ENCODE measurements around the gene ZBTB39. TPM values are rescaled to one million over a fixed set of nuclear protein-coding genes. Genes with fewer than 3 reads are reported as not detected.
"Not testable (repeated sequence)": the region's sequence is repeated elsewhere in the genome, so short reads cannot be mapped to it uniquely, and the experiment has no call there.

ZBTB39 gene
- total RNA-seq, 1 donor from 2014 or later: 6.2 TPM

- DNase-seq (ENCODE audit: low spot score) (peak; percentile 90), ATAC-seq (peak; percentile 90)
- intact Hi-C loops (cut with DNase I): no loop called here
Measured at GRCh38 chr12:56987551-56988053, 18.7 kb downstream of the ZBTB39 start.

DNA sequence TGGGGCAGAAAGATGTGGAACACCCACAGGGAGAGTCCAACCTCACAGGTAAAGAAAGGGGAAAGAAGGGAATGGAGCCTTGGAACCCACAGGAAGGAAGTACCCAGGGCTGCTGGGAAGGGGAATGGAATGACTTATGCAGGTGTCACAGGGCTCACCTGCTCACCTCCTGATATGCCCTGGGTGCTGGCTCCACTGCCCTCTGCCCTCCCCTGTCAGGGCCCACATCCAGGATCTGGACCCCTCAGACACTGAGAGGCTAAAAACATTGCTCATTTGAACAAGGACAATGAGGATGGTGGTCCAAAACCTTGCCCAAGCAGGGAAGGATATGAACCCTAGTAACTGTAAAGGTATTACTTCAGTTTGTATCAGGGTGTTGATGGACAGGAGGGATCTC is 19.3 kb downstream of the ZBTB39 start:
- no peak for DNase-seq (ENCODE audit: low spot score)
- no peak for ATAC-seq
- intact Hi-C loops (cut with DNase I): no loop called here

GRCh38 chr12:56985714-56986113 is 20.6 kb downstream of the ZBTB39 start:
- DNase-seq (ENCODE audit: low spot score); intact Hi-C loops (cut with DNase I); ATAC-seq: not testable (repeated sequence)

DNA sequence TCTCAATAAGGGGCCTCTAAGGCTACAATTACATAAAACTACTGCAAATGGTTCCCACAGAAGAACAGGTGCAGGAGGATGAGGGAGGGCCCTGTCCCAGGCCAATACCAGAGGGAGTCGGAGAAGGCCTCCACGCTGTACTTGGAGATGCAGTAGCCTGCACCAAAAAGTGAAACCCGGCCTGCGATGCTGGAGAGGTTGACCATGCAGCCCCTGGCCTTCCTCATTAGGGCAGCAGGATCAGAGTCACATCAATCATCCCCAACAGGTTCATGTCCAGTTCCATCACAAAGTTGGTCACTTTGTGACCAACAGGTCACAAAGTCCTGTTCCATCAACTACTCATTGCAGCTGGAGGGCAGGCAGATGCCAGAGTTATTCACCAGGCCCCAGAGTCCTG is 23.0 kb downstream of the ZBTB39 start:
- ATAC-seq (no peak), DNase-seq (ENCODE audit: low spot score) (no peak)
- intact Hi-C loops (cut with DNase I): no loop called here

- ATAC-seq; DNase-seq (ENCODE audit: low spot score); intact Hi-C loops (cut with DNase I): not testable (repeated sequence)
Measured at GRCh38 chr12:56982578-56983236, 23.6 kb downstream of the ZBTB39 start.

- no peak for ATAC-seq
- intact Hi-C loops (cut with DNase I): no loop called here
Measured at GRCh38 chr12:56980941-56981530, 25.3 kb downstream of the ZBTB39 start.

DNA sequence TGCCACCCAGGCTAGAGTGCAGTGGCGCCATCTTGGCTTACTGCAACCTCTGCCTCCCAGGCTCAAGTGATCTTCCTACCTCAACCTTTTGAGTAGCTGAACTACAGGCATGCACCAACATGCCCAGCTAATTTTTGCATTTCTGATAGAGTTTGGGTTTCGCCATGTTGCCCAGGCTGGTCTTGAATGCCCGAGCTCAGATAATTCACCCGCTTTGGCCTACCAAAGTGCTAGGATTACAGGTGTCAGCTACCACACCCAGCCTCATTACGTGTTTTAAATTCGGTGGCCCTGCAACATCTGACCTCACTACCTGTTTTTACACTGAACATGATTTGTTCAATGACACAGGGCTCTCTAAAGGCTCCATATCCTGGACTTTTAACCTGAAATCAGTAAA is 26.1 kb downstream of the ZBTB39 start:
- intact Hi-C loops (cut with DNase I): no loop called here
- no peak for DNase-seq (ENCODE audit: low spot score)
- ATAC-seq: no peak

More at GRCh38 chr12:56980941-56981530, 25.3 kb downstream of the ZBTB39 start:
- DNase-seq (ENCODE audit: low spot score): no peak

GRCh38 chr12:56979628-56980027 is 26.7 kb downstream of the ZBTB39 start:
- ATAC-seq (no peak), DNase-seq (ENCODE audit: low spot score) (no peak)
- intact Hi-C loops (cut with DNase I): no loop called here

GRCh38 chr12:56978397-56979138 is 27.8 kb downstream of the ZBTB39 start:
- intact Hi-C loops (cut with DNase I): no loop called here
- DNase-seq (ENCODE audit: low spot score): no peak
- ATAC-seq: no peak

DNA sequence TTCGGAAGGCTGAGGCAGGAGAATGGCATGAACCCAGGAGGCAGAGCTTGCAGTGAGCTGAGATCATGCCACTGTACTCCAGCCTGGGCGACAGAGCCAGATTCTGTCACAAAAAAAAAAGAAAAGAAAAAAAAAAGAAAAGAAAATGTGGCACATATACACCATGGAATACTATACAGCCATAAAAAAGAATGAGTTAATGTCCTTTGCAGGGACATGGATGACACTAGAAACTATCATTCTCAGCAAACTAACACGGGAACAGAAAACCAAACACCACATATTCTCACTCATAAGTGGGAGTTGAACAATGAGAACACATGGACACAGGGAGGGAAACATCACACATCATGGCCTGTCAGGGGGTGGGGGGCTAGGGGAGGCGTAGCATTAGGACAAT is 29.0 kb downstream of the ZBTB39 start:
- intact Hi-C loops (cut with DNase I); DNase-seq (ENCODE audit: low spot score); ATAC-seq: not testable (repeated sequence)

- ATAC-seq; DNase-seq (ENCODE audit: low spot score); intact Hi-C loops (cut with DNase I): not testable (repeated sequence)
Measured at GRCh38 chr12:56974224-56974623, 32.1 kb downstream of the ZBTB39 start.

GRCh38 chr12:56968910-56969309 is 37.4 kb downstream of the ZBTB39 start:
- DNase-seq (ENCODE audit: low spot score); intact Hi-C loops (cut with DNase I); ATAC-seq: not testable (repeated sequence)

GRCh38 chr12:56965997-56966642 is 40.2 kb downstream of the ZBTB39 start:
- intact Hi-C loops (cut with DNase I); ATAC-seq; DNase-seq (ENCODE audit: low spot score): not testable (repeated sequence)

- intact Hi-C loops (cut with DNase I); ATAC-seq; DNase-seq (ENCODE audit: low spot score): not testable (repeated sequence)
Measured at GRCh38 chr12:56965124-56965523, 41.2 kb downstream of the ZBTB39 start.

DNA sequence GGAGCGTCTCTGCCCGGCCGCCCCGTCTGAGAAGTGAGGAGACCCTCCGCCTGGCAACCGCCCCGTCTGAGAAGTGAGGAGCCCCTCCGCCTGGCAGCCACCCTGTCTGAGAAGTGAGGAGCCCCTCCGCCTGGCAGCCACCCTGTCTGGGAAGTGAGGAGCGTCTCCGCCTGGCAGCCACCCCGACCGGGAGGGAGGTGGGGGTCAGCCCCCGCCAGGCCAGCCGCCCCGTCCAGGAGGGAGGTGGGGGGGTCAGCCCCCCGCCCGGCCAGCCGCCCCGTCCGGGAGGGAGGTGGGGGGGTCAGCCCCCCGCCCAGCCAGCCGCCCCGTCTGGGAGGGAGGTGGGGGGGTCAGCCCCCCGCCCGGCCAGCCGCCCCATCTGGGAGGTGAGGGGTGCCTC is 42.8 kb downstream of the ZBTB39 start:
- DNase-seq (ENCODE audit: low spot score); ATAC-seq; intact Hi-C loops (cut with DNase I): not testable (repeated sequence)

GRCh38 chr12:56962247-56962646 is 44.1 kb downstream of the ZBTB39 start:
- ATAC-seq; DNase-seq (ENCODE audit: low spot score); intact Hi-C loops (cut with DNase I): not testable (repeated sequence)

GRCh38 chr12:56958422-56958821 is 47.9 kb downstream of the ZBTB39 start:
- intact Hi-C loops (cut with DNase I): no loop called here
- ATAC-seq: no peak
- DNase-seq (ENCODE audit: low spot score): no peak

DNA sequence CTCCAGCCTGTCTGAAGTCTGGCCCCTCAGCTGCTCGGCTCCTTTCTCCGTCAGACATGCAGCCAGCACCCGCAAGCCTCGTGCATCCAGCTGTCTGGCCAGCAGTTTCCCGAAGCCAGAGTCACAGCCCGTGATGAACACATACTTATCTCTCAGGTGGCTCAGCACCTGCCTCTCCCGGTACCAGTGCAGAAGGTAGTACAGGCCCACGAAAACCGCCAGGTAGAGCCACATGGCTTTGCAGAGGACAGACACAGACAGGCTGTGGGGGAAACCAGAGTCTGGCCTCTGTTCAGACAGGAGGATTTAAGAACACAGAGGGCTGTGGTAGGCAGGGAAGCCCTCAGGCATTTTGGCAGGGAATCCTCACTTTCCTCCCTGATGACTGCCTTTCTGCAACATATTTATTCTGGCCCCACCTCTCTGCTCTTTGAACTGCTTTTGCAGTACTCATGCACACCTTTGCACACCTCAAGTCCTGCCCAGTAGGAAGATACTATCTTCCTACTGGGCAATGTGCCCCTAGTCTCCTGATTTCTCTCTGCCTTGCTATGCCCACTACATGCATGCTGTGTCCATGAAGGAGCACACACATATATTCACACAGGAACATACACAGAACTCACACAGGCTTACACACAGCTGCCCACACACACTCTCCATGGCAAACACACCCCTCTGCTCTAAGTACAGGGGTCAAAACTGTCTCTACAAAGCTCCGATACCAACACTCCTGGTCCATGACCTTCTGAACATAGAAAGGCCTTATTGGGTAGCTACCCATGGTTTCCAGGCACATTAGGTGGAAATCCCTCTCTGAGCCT is 48.9 kb downstream of the ZBTB39 start, which contains the start of gene RDH16:
TSS of gene RDH16 (minus strand) at position 380 of the 824 bp plus-strand sequence. CDS start at position 234, 146 bp downstream.
- DNase-seq (ENCODE audit: low spot score): no peak
- intact Hi-C loops (cut with DNase I): no loop called here
- no peak for ATAC-seq

Data from sciatic nerve (tissue), 2 donors.